Retina (tissue), 1 donor: Measurements from ENCODE around the gene DPYSL5.

ENCODE experiments used
- DNase-seq: peaks from one replicate; pipeline ENCODE4 v3.0.0-alpha.2; 2016

Gene DPYSL5

GRCh38 chr2:26846334-26847306 lies 1.3 kb upstream of the DPYSL5 start:
- peak; percentile 92 for DNase-seq

GRCh38 chr2:26847307-26847654 lies 651 bp upstream of the DPYSL5 start:
- no peak for DNase-seq

GRCh38 chr2:26848336-26849055 lies 564 bp downstream of the DPYSL5 start:
- peak; percentile 88 for DNase-seq

GRCh38 chr2:26849056-26849999 lies 1.4 kb downstream of the DPYSL5 start:
- DNase-seq = peak; percentile 87

GRCh38 chr2:26850000-26850431 lies 2.1 kb downstream of the DPYSL5 start:
- peak; percentile 81 for DNase-seq

GRCh38 chr2:26850505-26850904 lies 2.6 kb downstream of the DPYSL5 start:
- no peak for DNase-seq

GRCh38 chr2:26852405-26853306 lies 4.7 kb downstream of the DPYSL5 start:
- DNase-seq = no peak

- DNase-seq = no peak
These were observed 5.8 kb downstream of the DPYSL5 start for GRCh38 chr2:26853751-26854150.

- no peak for DNase-seq
These were observed 6.4 kb downstream of the DPYSL5 start for GRCh38 chr2:26854283-26854827.

- peak; percentile 13 for DNase-seq
These were observed 7.5 kb downstream of the DPYSL5 start for GRCh38 chr2:26855466-26855865.

GRCh38 chr2:26859622-26860021 lies 11.7 kb downstream of the DPYSL5 start:
- no peak for DNase-seq

GRCh38 chr2:26860211-26860850 lies 12.4 kb downstream of the DPYSL5 start:
- no peak for DNase-seq

GRCh38 chr2:26861610-26862224 lies 13.8 kb downstream of the DPYSL5 start:
- no peak for DNase-seq

- no peak for DNase-seq
These were observed 16.3 kb downstream of the DPYSL5 start for GRCh38 chr2:26864226-26864625.

GRCh38 chr2:26864646-26865045 lies 16.7 kb downstream of the DPYSL5 start:
- no peak for DNase-seq

GRCh38 chr2:26870585-26871095 lies 22.7 kb downstream of the DPYSL5 start:
- DNase-seq = no peak

- DNase-seq = no peak
These were observed 25.5 kb downstream of the DPYSL5 start for GRCh38 chr2:26873286-26873983.

GRCh38 chr2:26874514-26874913 lies 26.6 kb downstream of the DPYSL5 start:
- no peak for DNase-seq

- DNase-seq = no peak
These were observed 27.2 kb downstream of the DPYSL5 start for GRCh38 chr2:26875065-26875634.
